ENCODE results near the gene SSTR5. TPM values are rescaled to one million over a fixed set of nuclear protein-coding genes. Genes with fewer than 3 reads are reported as not detected.

The SSTR5 gene
- total RNA-seq, 4 donors from 2014 or later: 0.37 TPM; not detected in 3

- ATAC-seq (ENCODE audit: low FRiP score) (no peak), DNase-seq (ENCODE audit: low spot score) (no peak)
- TF ChIP-seq CTCF (IDR thresholded peaks at IDR 0.05): no peak
Observed at GRCh38 chr16:1101133-1101532, 28.6 kb downstream of the SSTR5 start.

- ATAC-seq (ENCODE audit: low FRiP score) (no peak), DNase-seq (ENCODE audit: low spot score) (no peak)
- TF ChIP-seq CTCF (IDR thresholded peaks at IDR 0.05): no peak
Observed at GRCh38 chr16:1101573-1102332, 29.2 kb downstream of the SSTR5 start.

- no peak for ATAC-seq (ENCODE audit: low FRiP score)
- no peak for TF ChIP-seq CTCF (IDR thresholded peaks at IDR 0.05)
- no peak for DNase-seq (ENCODE audit: low spot score)
Observed at GRCh38 chr16:1102333-1102700, 29.8 kb downstream of the SSTR5 start.

GRCh38 chr16:1102921-1103635, 30.5 kb downstream of the SSTR5 start:
- ATAC-seq (ENCODE audit: low FRiP score) (peak; percentile 22), DNase-seq (ENCODE audit: low spot score) (peak; percentile 29)
- no peak for TF ChIP-seq CTCF (IDR thresholded peaks at IDR 0.05)

GRCh38 chr16:1103636-1103980, 31.1 kb downstream of the SSTR5 start:
- DNase-seq (ENCODE audit: low spot score) (no peak), ATAC-seq (ENCODE audit: low FRiP score) (no peak)
- no peak for TF ChIP-seq CTCF (IDR thresholded peaks at IDR 0.05)

GRCh38 chr16:1105888-1106620, 33.5 kb downstream of the SSTR5 start:
- DNase-seq (ENCODE audit: low spot score): no peak
- ATAC-seq (ENCODE audit: low FRiP score): peak; percentile 64
- TF ChIP-seq CTCF (IDR thresholded peaks at IDR 0.05): peak in 1 of 3 donors; percentile 80

All from omental fat pad (tissue), 4 donors.